Embryonic facial prominence (tissue), 1 donor: ENCODE results near the gene MPL.

Source experiments
- DNase-seq: peaks from one replicate; pipeline ENCODE4 v3.0.0-alpha.2; 2016; ENCODE audit errors: extremely low spot score

Gene MPL

GRCh38 chr1:43337588-43337987, at the start of gene MPL:
Gene MPL, plus strand, starts transcription at chr1:43337818. Its CDS starts 31 bp downstream, at chr1:43337849.
- DNase-seq = no peak

GRCh38 chr1:43288058-43288784, 49.4 kb upstream of the MPL start:
- no peak for DNase-seq

- no peak for DNase-seq
Observed at GRCh38 chr1:43288785-43289706, 48.6 kb upstream of the MPL start.

- DNase-seq = no peak
Observed at GRCh38 chr1:43292216-43292615, 45.4 kb upstream of the MPL start.

- no peak for DNase-seq
Observed at GRCh38 chr1:43292679-43293078, 44.9 kb upstream of the MPL start.

GRCh38 chr1:43293176-43293575, 44.4 kb upstream of the MPL start:
- DNase-seq = no peak

- DNase-seq = no peak
Observed at GRCh38 chr1:43293896-43294760, 43.5 kb upstream of the MPL start.

- no peak for DNase-seq
Observed at GRCh38 chr1:43294761-43295160, 42.9 kb upstream of the MPL start.

GRCh38 chr1:43296207-43296606, 41.4 kb upstream of the MPL start:
- DNase-seq = no peak

- no peak for DNase-seq
Observed at GRCh38 chr1:43298055-43298454, 39.6 kb upstream of the MPL start.

GRCh38 chr1:43299101-43299500, 38.5 kb upstream of the MPL start:
- DNase-seq = no peak

- DNase-seq = no peak
Observed at GRCh38 chr1:43300378-43301094, 37.1 kb upstream of the MPL start, which contains the start of gene TIE1. Gene TIE1, plus strand, starts transcription at chr1:43300982. Its CDS starts 90 bp downstream, at chr1:43301072.

GRCh38 chr1:43302201-43302600, 35.4 kb upstream of the MPL start:
- no peak for DNase-seq

GRCh38 chr1:43302721-43303470, 34.7 kb upstream of the MPL start:
- no peak for DNase-seq

- DNase-seq = no peak
Observed at GRCh38 chr1:43303471-43304313, 33.9 kb upstream of the MPL start.

GRCh38 chr1:43304314-43304681, 33.3 kb upstream of the MPL start:
- DNase-seq = no peak

- no peak for DNase-seq
Observed at GRCh38 chr1:43304771-43305300, 32.8 kb upstream of the MPL start.

GRCh38 chr1:43305461-43305860, 32.2 kb upstream of the MPL start:
- no peak for DNase-seq

GRCh38 chr1:43305926-43306687, 31.5 kb upstream of the MPL start:
- DNase-seq = no peak
